SU-DHL-6 (cell line): ENCODE measurements around the gene SESTD1.

ENCODE experiments used
- CTCF ChIP-seq: fragments of 200-600 bp; sonication (generic); IDR thresholded peaks from one replicate; pipeline ENCODE4 v1.5.1; 2017; ENCODE audit warnings: antibody characterized with exemption, mild to moderate bottlenecking, low read length, moderate library complexity; ENCODE audit not compliant: insufficient read depth, poor library complexity, severe bottlenecking
- EZH2phosphoT487 ChIP-seq: fragments of 200-600 bp; sonication (generic), shearing (Covaris generic); conservative IDR thresholded peaks from 2 replicates; pipeline ENCODE4 v1.6.1; 2018; ENCODE audit warnings: mild to moderate bottlenecking, antibody characterized with exemption, low read length, moderate library complexity, mixed read lengths

- TF ChIP-seq CTCF, result no peak
- no peak for TF ChIP-seq EZH2phosphoT487
These were observed 91.7 kb downstream of the SESTD1 start for GRCh38 chr2:179172894-179173293.
